ENCODE data around the gene MUC16. TPM values are rescaled to one million over a fixed set of nuclear protein-coding genes. Genes with fewer than 3 reads are reported as not detected.

Gene MUC16
- not detected for polyA plus RNA-seq (2012; ENCODE audit: insufficient read length, low read depth)

GRCh38 chr19:9009935-9010651 lies at the start of gene MUC16:
Gene MUC16, minus strand, starts transcription at chr19:9010409.
- TF ChIP-seq REST (IDR thresholded peaks at IDR 0.05; ENCODE audit: insufficient read depth in 1 of 2, low read depth in 2 of 2, low read length in 2 of 2) (no peak), TAF1 (IDR thresholded peaks at IDR 0.05; ENCODE audit: borderline replicate concordance, insufficient read depth, low read length) (no peak), POLR2AphosphoS5 (IDR thresholded peaks at IDR 0.05; ENCODE audit: low read depth, low read length) (no peak), SIN3A (IDR thresholded peaks at IDR 0.05; ENCODE audit: borderline replicate concordance, insufficient read depth, low read length) (no peak), FOXP2 (optimal IDR thresholded peaks at IDR 0.05; ENCODE audit: borderline replicate concordance, extremely low read depth, extremely low read length, insufficient read depth) (no peak)

- TF ChIP-seq SIN3A (IDR thresholded peaks at IDR 0.05; ENCODE audit: borderline replicate concordance, insufficient read depth, low read length): no peak
- no peak for TF ChIP-seq FOXP2 (optimal IDR thresholded peaks at IDR 0.05; ENCODE audit: borderline replicate concordance, extremely low read depth, extremely low read length, insufficient read depth)
- TF ChIP-seq TAF1 (IDR thresholded peaks at IDR 0.05; ENCODE audit: borderline replicate concordance, insufficient read depth, low read length): no peak
- TF ChIP-seq REST (IDR thresholded peaks at IDR 0.05; ENCODE audit: insufficient read depth in 1 of 2, low read depth in 2 of 2, low read length in 2 of 2): no peak
- TF ChIP-seq POLR2AphosphoS5 (IDR thresholded peaks at IDR 0.05; ENCODE audit: low read depth, low read length): no peak
These were observed 48.9 kb upstream of the MUC16 start for GRCh38 chr19:9058905-9059667.

GRCh38 chr19:9057505-9058258 lies 47.5 kb upstream of the MUC16 start:
- TF ChIP-seq REST (IDR thresholded peaks at IDR 0.05; ENCODE audit: insufficient read depth in 1 of 2, low read depth in 2 of 2, low read length in 2 of 2) (no peak), SIN3A (IDR thresholded peaks at IDR 0.05; ENCODE audit: borderline replicate concordance, insufficient read depth, low read length) (no peak), FOXP2 (optimal IDR thresholded peaks at IDR 0.05; ENCODE audit: borderline replicate concordance, extremely low read depth, extremely low read length, insufficient read depth) (no peak), TAF1 (IDR thresholded peaks at IDR 0.05; ENCODE audit: borderline replicate concordance, insufficient read depth, low read length) (no peak), POLR2AphosphoS5 (IDR thresholded peaks at IDR 0.05; ENCODE audit: low read depth, low read length) (no peak)

- TF ChIP-seq FOXP2 (optimal IDR thresholded peaks at IDR 0.05; ENCODE audit: borderline replicate concordance, extremely low read depth, extremely low read length, insufficient read depth): no peak
- no peak for TF ChIP-seq POLR2AphosphoS5 (IDR thresholded peaks at IDR 0.05; ENCODE audit: low read depth, low read length)
- no peak for TF ChIP-seq SIN3A (IDR thresholded peaks at IDR 0.05; ENCODE audit: borderline replicate concordance, insufficient read depth, low read length)
These were observed 44.6 kb upstream of the MUC16 start for GRCh38 chr19:9054765-9055164.

GRCh38 chr19:9054207-9054606 lies 44.0 kb upstream of the MUC16 start:
- TF ChIP-seq REST (IDR thresholded peaks at IDR 0.05; ENCODE audit: insufficient read depth in 1 of 2, low read depth in 2 of 2, low read length in 2 of 2) (no peak), POLR2AphosphoS5 (IDR thresholded peaks at IDR 0.05; ENCODE audit: low read depth, low read length) (no peak), FOXP2 (optimal IDR thresholded peaks at IDR 0.05; ENCODE audit: borderline replicate concordance, extremely low read depth, extremely low read length, insufficient read depth) (no peak)
